K562 (cell line): ENCODE data around the gene RNF123. TPM values are rescaled to one million over a fixed set of nuclear protein-coding genes. Genes with fewer than 3 reads are reported as not detected.
"Not testable (repeated sequence)": the region's sequence is repeated elsewhere in the genome, so short reads cannot be mapped to it uniquely, and the experiment has no call there.

Experiments used
- ATAC-seq: fragments of 200-7000 bp; cut with Tn5 transposase; 3 replicates; pipeline ENCODE4 v1.9.1; 2020; ENCODE audit warnings: moderate library complexity
- BruUV-seq: library from RNA; stranded (reverse); fragments of 400-500 nt; replicated peaks from 2 replicates; lab custom pipeline; 2021; lab: Mats Ljungman, UMichigan
- CTCF ChIA-PET: fragments of 300-600 bp; formaldehyde crosslinking; extraction: SDS; loops from one replicate; lab custom pipeline; 2021; ENCODE audit warnings: low intra/inter-chr PET ratio; lab: Yijun Ruan, JAX
- POLR2A ChIA-PET: fragments of 300-600, 350-650 bp; sonication (Branson Sonifier 250); formaldehyde crosslinking; extraction: SDS; loops from one replicate; lab custom pipeline; 2021; ENCODE audit warnings: antibody characterized with exemption, inconsistent platforms; lab: Yijun Ruan, JAX
- DNase-seq, 4 experiments: peaks; one replicate each; pipeline versions ENCODE4 v3.0.0 to v3.0.0-alpha.2; 2011 to 2018; ENCODE audit warnings: low spot score in 3 of 4, mixed read lengths in 3 of 4; ENCODE audit errors: extremely low read depth in 1 of 4
- FAIRE-seq: peaks from 2 replicates; lab custom pipeline; 2011; peaks lifted over from hg19 to GRCh38; lab: Jason Lieb, UNC
- H2AFZ ChIP-seq: 2 replicates; pipeline ENCODE4 v1.6.0; 2011; ENCODE audit warnings: low read depth, low read length, control low read depth, inconsistent platforms
- H3K27ac ChIP-seq: fragments of 200-600 bp; 3 replicates; pipeline ENCODE4 v1.8.0; 2011; ENCODE audit warnings: low read depth, mild to moderate bottlenecking, control low read depth, inconsistent platforms, low read length, moderate library complexity, mixed read lengths; ENCODE audit errors: extremely low read depth
- H3K27me3 ChIP-seq, 2 experiments: fragments of 300-600 bp in 1 of 2; 2 replicates in 1 of 2; 3 replicates in 1 of 2; pipeline versions ENCODE4 v1.6.0 to v1.8.0; 2011; ENCODE audit warnings: inconsistent platforms in 2 of 2, low read length in 2 of 2, mild to moderate bottlenecking in 1 of 2, mixed read lengths in 1 of 2, moderate library complexity in 1 of 2; ENCODE audit not compliant: control insufficient read depth in 2 of 2, insufficient read depth in 2 of 2
- H3K36me3 ChIP-seq: fragments of 300-600 bp; 3 replicates; pipeline ENCODE4 v1.8.0; 2011; ENCODE audit warnings: mild to moderate bottlenecking, low read length, inconsistent platforms; ENCODE audit not compliant: control insufficient read depth, insufficient read depth
- H3K4me1 ChIP-seq, 2 experiments: fragments of 200-600 bp in 1 of 2; replicated peaks in 1 of 2; 2 replicates in 1 of 2; 3 replicates in 1 of 2; pipeline versions ENCODE4 v1.5.1 to v1.8.0; 2011; ENCODE audit warnings: inconsistent platforms in 2 of 2, low read length in 2 of 2, mild to moderate bottlenecking in 1 of 2, mixed read lengths in 1 of 2, moderate library complexity in 1 of 2; ENCODE audit not compliant: control insufficient read depth in 2 of 2, insufficient read depth in 2 of 2
- H3K4me2 ChIP-seq: 2 replicates; pipeline ENCODE4 v1.6.1; 2011; ENCODE audit warnings: low read length, control low read depth, inconsistent platforms, mixed read lengths; ENCODE audit not compliant: insufficient read depth
- H3K4me3 ChIP-seq: fragments of 200-600 bp; sonication (generic), shearing (Covaris generic); 2 replicates; pipeline ENCODE4 v1.5.1; 2016; ENCODE audit warnings: control low read depth, inconsistent platforms
- H3K79me2 ChIP-seq: fragments of 200-600 bp; 3 replicates; pipeline ENCODE4 v1.8.0; 2011; ENCODE audit warnings: low read length, inconsistent platforms; ENCODE audit not compliant: control insufficient read depth, insufficient read depth
- H3K9ac ChIP-seq, 2 experiments: 2 replicates each; pipeline versions ENCODE4 v1.6.0 to v1.6.1; 2011; ENCODE audit warnings: low read depth in 2 of 2, low read length in 2 of 2, control low read depth in 1 of 2, inconsistent platforms in 1 of 2, mild to moderate bottlenecking in 1 of 2, mixed read lengths in 1 of 2; ENCODE audit not compliant: insufficient read depth in 1 of 2
- H3K9me1 ChIP-seq: one replicate; pipeline ENCODE4 v1.6.0; 2011; ENCODE audit warnings: inconsistent platforms, mild to moderate bottlenecking, low read length, moderate library complexity; ENCODE audit not compliant: control insufficient read depth, insufficient read depth
- H3K9me3 ChIP-seq: replicated peaks from 2 replicates; pipeline ENCODE4 v1.5.1; 2011; ENCODE audit warnings: low read depth, low read length, inconsistent platforms; ENCODE audit not compliant: control insufficient read depth, insufficient read depth
- H4K20me1 ChIP-seq: replicated peaks from 2 replicates; pipeline ENCODE4 v1.6.1; 2011; ENCODE audit warnings: low read length, inconsistent platforms, mixed read lengths; ENCODE audit not compliant: control insufficient read depth, insufficient read depth
- ARHGAP35 ChIP-seq: fragments of 450-650 bp; IDR thresholded peaks from 2 replicates; pipeline ENCODE4 v1.6.1; 2018; ENCODE audit not compliant: partially characterized antibody
- MEF2D ChIP-seq: conservative IDR thresholded peaks from 2 replicates; pipeline ENCODE4 v1.6.1; 2016; ENCODE audit warnings: low read depth, missing genetic modification characterization, missing compliant biosample characterization
- POLR2G ChIP-seq: fragments of 200-400 bp; formaldehyde crosslinking; IDR thresholded peaks from 2 replicates; pipeline ENCODE4 v1.6.1; 2017; ENCODE audit warnings: low read depth, mild to moderate bottlenecking, antibody characterized with exemption, low read length, moderate library complexity
- STAG1 ChIP-seq: sonication (generic); formaldehyde crosslinking; IDR thresholded peaks from 2 replicates; pipeline ENCODE4 v1.5.0; 2020; ENCODE audit warnings: missing genetic modification reagents, borderline replicate concordance
- TAF1 ChIP-seq: IDR thresholded peaks from 2 replicates; pipeline ENCODE4 v1.6.1; 2011; ENCODE audit warnings: mild to moderate bottlenecking, low read length, moderate library complexity; ENCODE audit not compliant: insufficient read depth, control insufficient read depth, severe bottlenecking; ENCODE audit errors: extremely low read depth
- TCF3 ChIP-seq: sonication (generic); formaldehyde crosslinking; IDR thresholded peaks from 2 replicates; pipeline ENCODE4 v1.4.0; 2020; ENCODE audit warnings: mild to moderate bottlenecking, missing genetic modification reagents
- ZC3H8 ChIP-seq: fragments of 450-650 bp; IDR thresholded peaks from 2 replicates; pipeline ENCODE4 v1.6.1; 2017
- ZNF41 ChIP-seq: fragments of 250-450 bp; sonication (Bioruptor Pico); conservative IDR thresholded peaks from 2 replicates; pipeline ENCODE4 v1.4.0; 2020; ENCODE audit warnings: mild to moderate bottlenecking
- WGBS: fragments of 100-300 bp; shearing (Covaris generic); methylation state at CpG from one replicate; pipeline ENCODE4 v1.1.6; 2016; ENCODE audit warnings: low coverage, mixed read lengths; ENCODE audit not compliant: insufficient coverage; ENCODE audit errors: missing lambda C conversion rate; 5-methylcytosine and 5-hydroxymethylcytosine counted together
- in situ Hi-C: fragments of 300-500 bp; cut with MboI; formaldehyde crosslinking; loops from 4 replicates; pipeline ENCODE4 v1.15.0; 2018; ENCODE audit warnings: inconsistent platforms, mixed read lengths
- intact Hi-C: fragments of 100-400 bp; cut with micrococcal nuclease; formaldehyde crosslinking; loops from 2 replicates; pipeline ENCODE4 v1.14.2; 2022
- polyA plus RNA-seq, 8 experiments: library from polyadenylated mRNA; depleted of rRNA in 4 of 8; stranded (reverse) in 5 of 8; unstranded in 3 of 8; fragments of >200 nt; fragmentation: Nextera tagmentation in 2 of 8; fragmentation: Illumina TruSeq in 1 of 8; extraction: Ambion mirVana in 2 of 8; extraction: Trizol in 1 of 8; gene quantifications; 2 replicates each; pipeline versions ENCODE4 v1.2.1 to v1.2.3, GENCODE V29; 2011 to 2014; ENCODE audit warnings: inconsistent platforms in 1 of 8, missing spikeins in 1 of 8
- total RNA-seq, 7 experiments: library from RNA; depleted of rRNA in 6 of 7; stranded (reverse); fragments of >200 nt in 6 of 7; fragmentation: Illumina TruSeq in 2 of 7; extraction: Trizol in 2 of 7; gene quantifications; 2 replicates each; pipeline versions ENCODE4 v1.2.1 to v1.2.3, GENCODE V29; 2011 to 2021; ENCODE audit warnings: low replicate concordance in 1 of 7
- TF ChIP-seq, protein P1 (sequence below): fragments of 450-650 bp; IDR thresholded peaks from 2 replicates; pipeline ENCODE4 v1.7.0; 2016; ENCODE audit warnings: borderline replicate concordance

The RNF123 gene
- total and polyA plus RNA-seq, 9 of the 15 experiments (the other 6 are each of a cell fraction or from before 2014, with no cell fraction given): 8.7 to 53.1 (median 17.5) TPM

- intact Hi-C loops, CTCF ChIA-PET, H3K4me3 ChIP-seq, H3K9me3 ChIP-seq, in situ Hi-C loops, DNase-seq, H3K4me2 ChIP-seq, H3K27ac ChIP-seq, BruUV-seq, H3K9ac ChIP-seq, H3K9me1 ChIP-seq, H2AFZ ChIP-seq, H4K20me1 ChIP-seq, H3K27me3 ChIP-seq: not testable (repeated sequence)
- POLR2A ChIA-PET: interaction anchor here (0.6 kb wide), 1 partner anchor 194 kb away, joined by 3 read pairs; no protein-coding TSS in a partner anchor
- Histone ChIP-seq H3K79me2 (peaks cover 16% of the 10 kb centered on the region), H3K4me1 (peaks cover 0 to 14% of the 10 kb centered on the region in 2 experiments; a peak in 4 of 5 replicates), H3K36me3 (peaks cover 31% of the 10 kb centered on the region; the same call in 2 of the 3 replicates)
- FAIRE-seq (peak; percentile 63), ATAC-seq (peak; percentile 64)
- WGBS: 100% methylated on average over 3 of the region's 4 CpGs
Measured at GRCh38 chr3:49695350-49696015, 6.1 kb downstream of the RNF123 start.

DNA sequence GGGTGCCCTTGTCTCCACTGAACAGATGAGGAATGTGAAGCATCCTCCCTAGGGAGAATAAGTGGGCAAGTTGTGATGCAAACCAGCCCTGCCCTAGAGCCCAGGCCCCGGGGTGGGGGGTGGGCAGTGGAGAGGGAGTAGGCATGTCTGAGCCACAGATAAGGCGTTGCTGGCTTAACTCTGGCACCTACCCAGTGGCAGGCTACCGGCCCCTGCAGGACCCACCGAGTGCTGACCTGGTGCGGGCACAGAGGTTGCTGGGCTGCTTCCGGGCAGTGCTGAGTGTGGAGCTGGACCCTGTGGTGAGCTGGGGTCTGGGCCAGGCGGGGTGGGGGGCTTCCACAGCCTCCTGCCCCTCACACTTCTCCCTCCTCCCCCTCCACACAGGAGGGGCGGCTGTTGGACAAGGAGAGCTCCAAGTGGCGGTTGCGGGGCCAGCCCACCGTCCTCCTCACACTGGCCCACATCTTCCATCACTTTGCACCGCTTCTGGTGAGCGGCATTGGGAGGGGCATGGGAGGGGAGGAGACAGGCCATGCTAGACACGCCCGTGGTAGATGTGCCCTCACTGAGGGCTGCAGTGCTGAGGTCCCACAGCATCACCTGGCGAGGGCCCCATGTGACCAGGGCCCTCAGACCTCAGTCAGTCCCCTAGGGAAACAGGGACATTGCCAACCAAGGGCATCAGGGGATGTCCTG is 10.1 kb downstream of the RNF123 start:
- TF ChIP-seq ZC3H8: no peak
- TF ChIP-seq, protein P1, sequence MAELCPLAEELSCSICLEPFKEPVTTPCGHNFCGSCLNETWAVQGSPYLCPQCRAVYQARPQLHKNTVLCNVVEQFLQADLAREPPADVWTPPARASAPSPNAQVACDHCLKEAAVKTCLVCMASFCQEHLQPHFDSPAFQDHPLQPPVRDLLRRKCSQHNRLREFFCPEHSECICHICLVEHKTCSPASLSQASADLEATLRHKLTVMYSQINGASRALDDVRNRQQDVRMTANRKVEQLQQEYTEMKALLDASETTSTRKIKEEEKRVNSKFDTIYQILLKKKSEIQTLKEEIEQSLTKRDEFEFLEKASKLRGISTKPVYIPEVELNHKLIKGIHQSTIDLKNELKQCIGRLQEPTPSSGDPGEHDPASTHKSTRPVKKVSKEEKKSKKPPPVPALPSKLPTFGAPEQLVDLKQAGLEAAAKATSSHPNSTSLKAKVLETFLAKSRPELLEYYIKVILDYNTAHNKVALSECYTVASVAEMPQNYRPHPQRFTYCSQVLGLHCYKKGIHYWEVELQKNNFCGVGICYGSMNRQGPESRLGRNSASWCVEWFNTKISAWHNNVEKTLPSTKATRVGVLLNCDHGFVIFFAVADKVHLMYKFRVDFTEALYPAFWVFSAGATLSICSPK: no peak
- no peak for TF ChIP-seq STAG1 (CRISPR knock-in tag)
- no peak for TF ChIP-seq ZNF41
- no peak for TF ChIP-seq TAF1
- no peak for TF ChIP-seq ARHGAP35
- no peak for TF ChIP-seq MEF2D (tag)
- TF ChIP-seq POLR2G: no peak
- no peak for TF ChIP-seq TCF3
- CTCF ChIA-PET: no interaction called here
- ATAC-seq: no peak
- Histone ChIP-seq H3K27ac (no peak overlapping the region), H4K20me1 (no peaks in the 10 kb centered on the region), H3K9me1 (peaks cover 3% of the 10 kb centered on the region), H3K9ac (no peak overlapping the region), H3K4me1 (peaks cover 0 to 10% of the 10 kb centered on the region in 2 experiments; a peak in 3 of 5 replicates), H3K36me3 (peaks cover 64% of the 10 kb centered on the region; the same call in 2 of the 3 replicates), H3K4me3 (no peak overlapping the region), H3K79me2 (peaks cover under 1% of the 10 kb centered on the region; the same call in 1 of the 3 replicates), H2AFZ (no peak overlapping the region), H3K4me2 (no peak overlapping the region), H3K27me3 (no peaks in the 10 kb centered on the region), H3K9me3 (no peaks in the 10 kb centered on the region)
- DNase-seq: no peak
- no TSS peak for BruUV-seq
- intact Hi-C loops (no loop called here), in situ Hi-C loops (no loop called here)
- no peak for FAIRE-seq
- POLR2A ChIA-PET: interaction anchor here (0.6 kb wide), 1 partner anchor 45 kb away, joined by 3 read pairs; no protein-coding TSS in a partner anchor
- 80% methylated on average over 1 of the region's 16 CpGs for WGBS
